Astrocyte (in vitro differentiated cells and primary cell): ENCODE results near the gene AGPAT3.

Experiments used
- EZH2 ChIP-seq: IDR thresholded peaks from 2 replicates; pipeline ENCODE4 v1.6.1; 2012; ENCODE audit warnings: mild to moderate bottlenecking, low read length, inconsistent platforms; ENCODE audit not compliant: insufficient read depth
- TF ChIP-seq, protein P1 (sequence below): IDR thresholded peaks from 2 replicates; pipeline ENCODE4 v1.5.1; 2011; ENCODE audit warnings: low read depth, mild to moderate bottlenecking, inconsistent platforms, low read length, moderate library complexity; ENCODE audit not compliant: insufficient read depth

DNA sequence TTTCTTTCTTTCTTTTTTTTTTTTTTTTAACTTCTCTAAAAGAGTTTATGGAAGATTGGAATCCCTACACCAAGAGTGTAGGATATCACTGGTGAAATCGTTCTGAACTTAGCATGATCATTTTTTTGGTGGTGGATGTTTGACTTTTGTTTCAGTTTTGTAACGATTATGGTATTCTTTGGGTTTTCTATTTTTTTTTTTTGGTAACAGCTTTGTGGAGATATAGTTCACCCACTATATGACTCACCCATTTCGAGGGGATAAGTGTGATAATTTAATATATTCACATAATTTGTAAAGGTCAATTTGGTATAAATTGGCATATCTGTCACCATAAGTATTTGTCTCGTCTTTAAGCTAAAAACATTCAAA is 29.2 kb downstream of the AGPAT3 start:
- TF ChIP-seq, protein P1, sequence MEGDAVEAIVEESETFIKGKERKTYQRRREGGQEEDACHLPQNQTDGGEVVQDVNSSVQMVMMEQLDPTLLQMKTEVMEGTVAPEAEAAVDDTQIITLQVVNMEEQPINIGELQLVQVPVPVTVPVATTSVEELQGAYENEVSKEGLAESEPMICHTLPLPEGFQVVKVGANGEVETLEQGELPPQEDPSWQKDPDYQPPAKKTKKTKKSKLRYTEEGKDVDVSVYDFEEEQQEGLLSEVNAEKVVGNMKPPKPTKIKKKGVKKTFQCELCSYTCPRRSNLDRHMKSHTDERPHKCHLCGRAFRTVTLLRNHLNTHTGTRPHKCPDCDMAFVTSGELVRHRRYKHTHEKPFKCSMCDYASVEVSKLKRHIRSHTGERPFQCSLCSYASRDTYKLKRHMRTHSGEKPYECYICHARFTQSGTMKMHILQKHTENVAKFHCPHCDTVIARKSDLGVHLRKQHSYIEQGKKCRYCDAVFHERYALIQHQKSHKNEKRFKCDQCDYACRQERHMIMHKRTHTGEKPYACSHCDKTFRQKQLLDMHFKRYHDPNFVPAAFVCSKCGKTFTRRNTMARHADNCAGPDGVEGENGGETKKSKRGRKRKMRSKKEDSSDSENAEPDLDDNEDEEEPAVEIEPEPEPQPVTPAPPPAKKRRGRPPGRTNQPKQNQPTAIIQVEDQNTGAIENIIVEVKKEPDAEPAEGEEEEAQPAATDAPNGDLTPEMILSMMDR, result no peak
- TF ChIP-seq EZH2, result no peak
